ENCODE results near the gene AGFG2. TPM values are rescaled to one million over a fixed set of nuclear protein-coding genes. Genes with fewer than 3 reads are reported as not detected.

Gene AGFG2
- total and polyA plus RNA-seq, 2 of the 13 experiments (the other 11 are each of a cell fraction or from before 2014, with no cell fraction given), result 125 to 132 TPM

GRCh38 chr7:100572281-100572948 is 33.4 kb downstream of the AGFG2 start (continued):
- TF ChIP-seq HBP1 (CRISPR knock-in tag; IDR thresholded peaks at IDR 0.05; ENCODE audit: low read depth), result no peak
- no peak for TF ChIP-seq MAF1 (CRISPR knock-in tag; IDR thresholded peaks at IDR 0.05; ENCODE audit: borderline replicate concordance)
- TF ChIP-seq RXRA (CRISPR knock-in tag; IDR thresholded peaks at IDR 0.05), result 0 out of 2 replicates have a peak, but pooled peaks have one; percentile 8
- TF ChIP-seq ZNF343 (CRISPR knock-in tag; IDR thresholded peaks at IDR 0.05), result no peak
- TF ChIP-seq TRIM24 (CRISPR knock-in tag; IDR thresholded peaks at IDR 0.05), result no peak
- no peak for TF ChIP-seq HNRNPUL1 (IDR thresholded peaks at IDR 0.05; ENCODE audit: low read depth, low read length)
- TF ChIP-seq NR1H2 (CRISPR knock-in tag; IDR thresholded peaks at IDR 0.05; ENCODE audit: borderline replicate concordance, low read depth), result no peak
- peak; percentile 99 for TF ChIP-seq AGO1 (IDR thresholded peaks at IDR 0.05; ENCODE audit: low read depth, low read length, poor library complexity, severe bottlenecking)
- TF ChIP-seq TAF15 (IDR thresholded peaks at IDR 0.05; ENCODE audit: low read depth, low read length, poor library complexity, severe bottlenecking), result peak; percentile 50
- no peak for TF ChIP-seq BCLAF1 (IDR thresholded peaks at IDR 0.05)
- no peak for TF ChIP-seq TSC22D2 (CRISPR knock-in tag; IDR thresholded peaks at IDR 0.05; ENCODE audit: borderline replicate concordance)
- 0 out of 2 replicates have a peak, but pooled peaks have one; percentile 32 for TF ChIP-seq ZNF468 (CRISPR knock-in tag; IDR thresholded peaks at IDR 0.05)
- peak; percentile 73 for TF ChIP-seq KDM2A (CRISPR knock-in tag; IDR thresholded peaks at IDR 0.05; ENCODE audit: borderline replicate concordance, low read depth)
- TF ChIP-seq PLRG1 (conservative IDR thresholded peaks at IDR 0.05), result no peak
- peak; percentile 54 for TF ChIP-seq PATZ1 (CRISPR knock-in tag; IDR thresholded peaks at IDR 0.05)
- no peak for TF ChIP-seq KLF11 (CRISPR knock-in tag; IDR thresholded peaks at IDR 0.05)
- TF ChIP-seq ZNF430 (CRISPR knock-in tag; IDR thresholded peaks at IDR 0.05), result no peak
- TF ChIP-seq NAIF1 (CRISPR knock-in tag; IDR thresholded peaks at IDR 0.05; ENCODE audit: borderline replicate concordance), result no peak
- peak; percentile 38 for TF ChIP-seq HNRNPLL (IDR thresholded peaks at IDR 0.05; ENCODE audit: low read depth, low read length, poor library complexity, severe bottlenecking)
- TF ChIP-seq POLR2G (IDR thresholded peaks at IDR 0.05; ENCODE audit: low read depth, low read length), result peak; percentile 16
- TF ChIP-seq IRX3 (CRISPR knock-in tag; IDR thresholded peaks at IDR 0.05; ENCODE audit: borderline replicate concordance, low read depth), result 0 out of 2 replicates have a peak, but pooled peaks have one; percentile 2
